Activated naive CD8-positive, alpha-beta T cell treated with anti-CD3 and anti-CD28 coated beads, Interleukin-2, amount 10 ng/mL, durations not matched to agents 7 days and 5 days (primary cell): Measurements from ENCODE around the gene CLIC4. TPM values are rescaled to one million over a fixed set of nuclear protein-coding genes. Genes with fewer than 3 reads are reported as not detected.
"Not testable (repeated sequence)": the region's sequence is repeated elsewhere in the genome, so short reads cannot be mapped to it uniquely, and the experiment has no call there.

Source experiments
- ATAC-seq: fragments of 150-1000 bp; cut with Tn5 transposase; one replicate; pipeline ENCODE4 v1.10.0; 2021; ENCODE audit warnings: low read depth, moderate library complexity
- POLR2A ChIA-PET: fragments of 350-600 bp; sonication (Branson Sonifier 250); formaldehyde crosslinking; loops from one replicate; lab custom pipeline; 2021; ENCODE audit warnings: antibody characterized with exemption; lab: Charles Lee
- DNase-seq: peaks from one replicate; pipeline ENCODE4 v3.0.0; 2021
- H3K27ac Mint-ChIP-seq: one replicate; pipeline ENCODE4 v1.8.0; 2022; ENCODE audit warnings: mild to moderate bottlenecking, mixed read lengths
- H3K27me3 Mint-ChIP-seq: one replicate; pipeline ENCODE4 v1.8.0; 2022; ENCODE audit warnings: mild to moderate bottlenecking, moderate library complexity, mixed read lengths
- H3K36me3 Mint-ChIP-seq: one replicate; pipeline ENCODE4 v1.8.0; 2021; ENCODE audit warnings: mild to moderate bottlenecking, mixed read lengths
- H3K4me1 Mint-ChIP-seq: one replicate; pipeline ENCODE4 v1.8.0; 2021; ENCODE audit warnings: mixed read lengths
- H3K4me3 Mint-ChIP-seq: one replicate; pipeline ENCODE4 v1.8.0; 2022; ENCODE audit warnings: mild to moderate bottlenecking, moderate library complexity, mixed read lengths
- H3K9me3 Mint-ChIP-seq: one replicate; pipeline ENCODE4 v1.8.0; 2021; ENCODE audit warnings: mixed read lengths
- total RNA-seq, 2 experiments: library from RNA; stranded (reverse); gene quantifications; one replicate each; pipeline ENCODE4 v1.2.3, GENCODE V29; 2021

CLIC4 gene
- total RNA-seq, 2 experiments from 2014 or later, result 9.1 to 9.8 TPM

GRCh38 chr1:24745711-24746413 is 615 bp downstream of the CLIC4 start:
- Mint-ChIP-seq H3K27me3 (peaks cover 24% of the 10 kb centered on the region), H3K27ac (peak overlapping the region; percentile 83), H3K4me3 (peak overlapping the region; percentile 89), H3K4me1 (peaks cover 26% of the 10 kb centered on the region), H3K36me3 (no peaks in the 10 kb centered on the region), H3K9me3 (no peaks in the 10 kb centered on the region)
- DNase-seq, result no peak
- POLR2A ChIA-PET, result interaction anchor here (0.7 to 1.5 kb wide), 7 partner anchors 15 to 486 kb away, joined by 3 to 6 read pairs (median 3); partner anchors contain the start of gene SYF2
- ATAC-seq, result no peak

- no peak for ATAC-seq
- POLR2A ChIA-PET, result no interaction called here
- H3K4me1 Mint-ChIP-seq, result peaks cover 20% of the 10 kb centered on the region
- no peaks in the 10 kb centered on the region for H3K36me3 Mint-ChIP-seq
- H3K9me3 Mint-ChIP-seq, result no peaks in the 10 kb centered on the region
- peaks cover 24% of the 10 kb centered on the region for H3K27me3 Mint-ChIP-seq
- no peak overlapping the region for H3K4me3 Mint-ChIP-seq
- H3K27ac Mint-ChIP-seq, result no peak overlapping the region
- DNase-seq, result no peak
These were observed 3.2 kb downstream of the CLIC4 start for GRCh38 chr1:24748191-24749121.

GRCh38 chr1:24749252-24749651 is 4.0 kb downstream of the CLIC4 start:
- H3K4me3 Mint-ChIP-seq, result no peak overlapping the region
- DNase-seq (no peak), ATAC-seq (no peak)
- H3K27ac Mint-ChIP-seq, result no peak overlapping the region
- POLR2A ChIA-PET, result interaction anchor here (0.7 kb wide), 1 partner anchor 290 kb away, joined by 5 read pairs; no protein-coding TSS in a partner anchor
- no peaks in the 10 kb centered on the region for H3K9me3 Mint-ChIP-seq
- no peaks in the 10 kb centered on the region for H3K36me3 Mint-ChIP-seq
- H3K4me1 Mint-ChIP-seq, result peaks cover 20% of the 10 kb centered on the region
- H3K27me3 Mint-ChIP-seq, result peaks cover 20% of the 10 kb centered on the region

GRCh38 chr1:24749886-24750285 is 4.6 kb downstream of the CLIC4 start:
- Mint-ChIP-seq H3K27ac (no peak overlapping the region), H3K4me1 (peaks cover 21% of the 10 kb centered on the region), H3K9me3 (no peaks in the 10 kb centered on the region), H3K27me3 (peaks cover 22% of the 10 kb centered on the region), H3K36me3 (no peaks in the 10 kb centered on the region), H3K4me3 (no peak overlapping the region)
- POLR2A ChIA-PET, result interaction anchor here (0.6 kb wide), 1 partner anchor 19 kb away, joined by 3 read pairs; no protein-coding TSS in a partner anchor
- DNase-seq, result no peak
- no peak for ATAC-seq

GRCh38 chr1:24751833-24752232 is 6.6 kb downstream of the CLIC4 start:
- peaks cover 19% of the 10 kb centered on the region for H3K27me3 Mint-ChIP-seq
- H3K9me3 Mint-ChIP-seq, result no peaks in the 10 kb centered on the region
- no peak overlapping the region for H3K4me3 Mint-ChIP-seq
- H3K36me3 Mint-ChIP-seq, result no peaks in the 10 kb centered on the region
- POLR2A ChIA-PET, result no interaction called here
- no peak overlapping the region for H3K27ac Mint-ChIP-seq
- peaks cover 13% of the 10 kb centered on the region for H3K4me1 Mint-ChIP-seq
- no peak for ATAC-seq
- no peak for DNase-seq

- ATAC-seq (no peak), DNase-seq (no peak)
- Mint-ChIP-seq H3K4me3 (no peak overlapping the region), H3K27me3 (peaks cover 16% of the 10 kb centered on the region), H3K36me3 (no peaks in the 10 kb centered on the region), H3K9me3 (no peaks in the 10 kb centered on the region), H3K27ac (no peak overlapping the region), H3K4me1 (peaks cover 13% of the 10 kb centered on the region)
- POLR2A ChIA-PET, result no interaction called here
These were observed 7.1 kb downstream of the CLIC4 start for GRCh38 chr1:24752305-24752704.

- H3K27ac Mint-ChIP-seq, result no peak overlapping the region
- H3K9me3 Mint-ChIP-seq, result no peaks in the 10 kb centered on the region
- H3K4me3 Mint-ChIP-seq, result no peak overlapping the region
- H3K4me1 Mint-ChIP-seq, result peaks cover 4% of the 10 kb centered on the region
- H3K27me3 Mint-ChIP-seq, result peaks cover 9% of the 10 kb centered on the region
- H3K36me3 Mint-ChIP-seq, result no peaks in the 10 kb centered on the region
- POLR2A ChIA-PET, result no interaction called here
- DNase-seq (no peak), ATAC-seq (no peak)
These were observed 9.0 kb downstream of the CLIC4 start for GRCh38 chr1:24754229-24754628.

- POLR2A ChIA-PET, H3K9me3 Mint-ChIP-seq: not testable (repeated sequence)
These were observed 10.1 kb downstream of the CLIC4 start for GRCh38 chr1:24755323-24755722.

GRCh38 chr1:24756395-24756794 is 11.1 kb downstream of the CLIC4 start:
- Mint-ChIP-seq H3K4me1 (peaks cover 1% of the 10 kb centered on the region), H3K9me3 (no peaks in the 10 kb centered on the region), H3K27me3 (peaks cover 9% of the 10 kb centered on the region), H3K36me3 (no peaks in the 10 kb centered on the region), H3K27ac (no peak overlapping the region), H3K4me3 (no peak overlapping the region)
- DNase-seq (no peak), ATAC-seq (no peak)
- POLR2A ChIA-PET, result no interaction called here

More at GRCh38 chr1:24755323-24755722, 10.1 kb downstream of the CLIC4 start:
- H3K4me1 Mint-ChIP-seq, DNase-seq, H3K27ac Mint-ChIP-seq, H3K27me3 Mint-ChIP-seq, ATAC-seq, H3K36me3 Mint-ChIP-seq, H3K4me3 Mint-ChIP-seq: not testable (repeated sequence)

GRCh38 chr1:24759492-24759891 is 14.2 kb downstream of the CLIC4 start:
- no peak for ATAC-seq
- Mint-ChIP-seq H3K4me3 (no peak overlapping the region), H3K4me1 (no peaks in the 10 kb centered on the region)

GRCh38 chr1:24761582-24761981 is 16.3 kb downstream of the CLIC4 start:
- H3K27ac Mint-ChIP-seq, result no peak overlapping the region
- H3K4me1 Mint-ChIP-seq, result no peaks in the 10 kb centered on the region
- H3K36me3 Mint-ChIP-seq, result no peaks in the 10 kb centered on the region

More at GRCh38 chr1:24759492-24759891, 14.2 kb downstream of the CLIC4 start:
- Mint-ChIP-seq H3K27me3 (peaks cover 3% of the 10 kb centered on the region), H3K9me3 (no peaks in the 10 kb centered on the region), H3K36me3 (no peaks in the 10 kb centered on the region), H3K27ac (no peak overlapping the region)
- DNase-seq, result no peak
- POLR2A ChIA-PET, result interaction anchor here (0.7 kb wide), 1 partner anchor 144 kb away, joined by 3 read pairs; no protein-coding TSS in a partner anchor

GRCh38 chr1:24762133-24762676 is 17.0 kb downstream of the CLIC4 start:
- no peaks in the 10 kb centered on the region for H3K4me1 Mint-ChIP-seq
- H3K36me3 Mint-ChIP-seq, result no peaks in the 10 kb centered on the region
- no peak overlapping the region for H3K4me3 Mint-ChIP-seq
- no peaks in the 10 kb centered on the region for H3K27me3 Mint-ChIP-seq
- POLR2A ChIA-PET, result no interaction called here
- DNase-seq (no peak), ATAC-seq (no peak)
- H3K27ac Mint-ChIP-seq, result no peak overlapping the region
- no peaks in the 10 kb centered on the region for H3K9me3 Mint-ChIP-seq

More at GRCh38 chr1:24761582-24761981, 16.3 kb downstream of the CLIC4 start:
- POLR2A ChIA-PET, result no interaction called here
- Mint-ChIP-seq H3K4me3 (no peak overlapping the region), H3K27me3 (no peaks in the 10 kb centered on the region), H3K9me3 (no peaks in the 10 kb centered on the region)
- no peak for ATAC-seq
- DNase-seq, result no peak

GRCh38 chr1:24763671-24764070 is 18.4 kb downstream of the CLIC4 start:
- POLR2A ChIA-PET, result no interaction called here
- H3K27ac Mint-ChIP-seq, result no peak overlapping the region
- H3K9me3 Mint-ChIP-seq, result no peaks in the 10 kb centered on the region
- H3K4me1 Mint-ChIP-seq, result no peaks in the 10 kb centered on the region
- peaks cover 2% of the 10 kb centered on the region for H3K27me3 Mint-ChIP-seq
- no peak for DNase-seq
- ATAC-seq, result no peak
- H3K36me3 Mint-ChIP-seq, result no peaks in the 10 kb centered on the region
- no peak overlapping the region for H3K4me3 Mint-ChIP-seq
